Measurements from ENCODE around the gene NIPBL. TPM values are rescaled to one million over a fixed set of nuclear protein-coding genes. Genes with fewer than 3 reads are reported as not detected.

Gene NIPBL
- total and polyA plus RNA-seq, 5 donors from 2014 or later: 12.5 to 132 (median 17.4) TPM

- Histone ChIP-seq H3K27me3 (ENCODE audit: control insufficient read depth, insufficient read depth, low read length) (no peaks in the 10 kb centered on the region), H3K27ac (ENCODE audit: insufficient read depth, low read length, poor library complexity, severe bottlenecking) (no peak overlapping the region), H3K36me3 (ENCODE audit: control insufficient read depth, insufficient read depth, low read length) (peaks cover 4% of the 10 kb centered on the region), H3K9me3 (ENCODE audit: control insufficient read depth in 2 of 2, low read length in 2 of 2) (no peaks in the 10 kb centered on the region), H3K4me3 (ENCODE audit: low read depth, low read length) (peak overlapping the region; percentile 92), H3K4me1 (ENCODE audit: control insufficient read depth, insufficient read depth, low read length, poor library complexity, severe bottlenecking) (peaks cover 39% of the 10 kb centered on the region)
- Mint-ChIP-seq H3K9me3 (peaks cover 0 to 2% (median 0%) of the 10 kb centered on the region in 7 donors), H3K4me1 (peaks cover 33 to 58% (median 46%) of the 10 kb centered on the region in 4 donors), H3K27ac (peak overlapping the region in 1 of 3 donors; percentile 71), H3K36me3 (peaks cover 6% of the 10 kb centered on the region), H3K4me3 (peak overlapping the region; percentile 17 to 80 (median 42)), H3K27me3 (peaks cover 8% of the 10 kb centered on the region)
- ATAC-seq (ENCODE audit: low read depth in 2 of 2) (no peak), DNase-seq (no peak)
Observed at GRCh38 chr5:36880761-36881160, 4.2 kb downstream of the NIPBL start.

- peak overlapping the region in 3 of 4 donors; percentile 17 to 80 (median 59) for H3K4me3 Mint-ChIP-seq
- peaks cover 44% of the 10 kb centered on the region for H3K4me1 ChIP-seq (ENCODE audit: control insufficient read depth, insufficient read depth, low read length, poor library complexity, severe bottlenecking)
- H3K27ac ChIP-seq (ENCODE audit: insufficient read depth, low read length, poor library complexity, severe bottlenecking): no peak overlapping the region
- no peaks in the 10 kb centered on the region for H3K9me3 ChIP-seq (ENCODE audit: control insufficient read depth in 2 of 2, low read length in 2 of 2)
- peak overlapping the region; percentile 92 for H3K4me3 ChIP-seq (ENCODE audit: low read depth, low read length)
- no peaks in the 10 kb centered on the region for H3K9me3 Mint-ChIP-seq
- H3K36me3 ChIP-seq (ENCODE audit: control insufficient read depth, insufficient read depth, low read length): peaks cover 9% of the 10 kb centered on the region
- peak overlapping the region in 1 of 3 donors; percentile 71 for H3K27ac Mint-ChIP-seq
- ATAC-seq (ENCODE audit: low read depth in 2 of 2) (no peak), DNase-seq (no peak)
- H3K4me1 Mint-ChIP-seq: peaks cover 33 to 63% (median 49%) of the 10 kb centered on the region in 4 donors
- H3K27me3 Mint-ChIP-seq: peaks cover 4% of the 10 kb centered on the region
- H3K36me3 Mint-ChIP-seq: peaks cover 7% of the 10 kb centered on the region
- H3K27me3 ChIP-seq (ENCODE audit: control insufficient read depth, insufficient read depth, low read length): no peaks in the 10 kb centered on the region
Observed at GRCh38 chr5:36881304-36881703, 4.7 kb downstream of the NIPBL start.

DNA sequence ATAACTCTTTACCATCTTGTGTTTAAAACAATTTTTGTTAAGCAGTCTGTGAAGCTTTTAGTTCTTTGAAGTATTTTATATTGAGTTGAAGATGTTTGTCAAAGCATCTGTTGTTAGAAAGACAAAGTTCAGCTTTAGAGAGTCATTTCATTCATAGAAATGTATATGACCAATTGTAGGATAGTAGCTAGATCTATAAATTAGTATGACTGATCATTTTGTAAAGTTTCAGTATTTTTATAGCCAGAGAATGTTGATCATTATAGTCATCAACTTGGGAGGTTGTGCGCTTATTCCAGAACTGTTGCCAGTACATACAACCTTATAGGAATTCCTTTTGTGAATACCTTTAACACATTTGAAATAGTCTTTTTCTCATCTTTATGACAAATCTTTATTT lies 5.2 kb downstream of the NIPBL start:
- Histone ChIP-seq H3K36me3 (ENCODE audit: control insufficient read depth, insufficient read depth, low read length) (peaks cover 10% of the 10 kb centered on the region), H3K9me3 (ENCODE audit: control insufficient read depth in 2 of 2, low read length in 2 of 2) (no peaks in the 10 kb centered on the region), H3K4me3 (ENCODE audit: low read depth, low read length) (peak overlapping the region; percentile 92), H3K27ac (ENCODE audit: insufficient read depth, low read length, poor library complexity, severe bottlenecking) (no peak overlapping the region), H3K27me3 (ENCODE audit: control insufficient read depth, insufficient read depth, low read length) (no peaks in the 10 kb centered on the region), H3K4me1 (ENCODE audit: control insufficient read depth, insufficient read depth, low read length, poor library complexity, severe bottlenecking) (peaks cover 49% of the 10 kb centered on the region)
- H3K4me1 Mint-ChIP-seq: peaks cover 36 to 68% (median 53%) of the 10 kb centered on the region in 4 donors
- peak overlapping the region in 2 of 3 donors; percentile 18 to 27 for H3K27ac Mint-ChIP-seq
- H3K4me3 Mint-ChIP-seq: peak overlapping the region; percentile 4 to 59 (median 18)
- peaks cover 4% of the 10 kb centered on the region for H3K27me3 Mint-ChIP-seq
- no peak for DNase-seq
- peaks cover 7% of the 10 kb centered on the region for H3K36me3 Mint-ChIP-seq
- no peak for ATAC-seq (ENCODE audit: low read depth in 2 of 2)
- no peaks in the 10 kb centered on the region for H3K9me3 Mint-ChIP-seq

DNA sequence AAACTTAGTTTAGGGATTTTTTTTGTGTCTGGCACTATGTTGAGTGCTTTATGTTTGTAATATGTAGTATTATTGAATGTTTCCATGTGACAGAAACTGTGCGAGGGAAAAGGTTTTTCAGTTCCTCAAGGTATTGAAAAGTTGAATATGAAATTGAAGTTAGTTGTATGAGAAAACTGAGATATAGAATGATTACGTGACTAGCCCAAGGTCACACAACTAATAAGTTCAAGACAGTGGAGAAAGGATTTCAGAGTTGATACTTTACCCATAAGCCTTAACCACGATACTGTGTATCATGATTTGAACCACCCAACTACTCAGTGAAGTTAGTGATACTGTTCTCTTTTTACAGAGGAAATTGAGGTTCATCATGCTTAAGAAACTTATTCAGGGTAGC lies 5.7 kb downstream of the NIPBL start:
- H3K4me3 ChIP-seq (ENCODE audit: low read depth, low read length): peak overlapping the region; percentile 92
- Mint-ChIP-seq H3K27ac (peak overlapping the region in 2 of 3 donors; percentile 18 to 27), H3K36me3 (peaks cover 7% of the 10 kb centered on the region), H3K4me3 (peak overlapping the region; percentile 4 to 52 (median 18)), H3K9me3 (no peaks in the 10 kb centered on the region), H3K27me3 (peaks cover 4% of the 10 kb centered on the region), H3K4me1 (peaks cover 37 to 73% (median 56%) of the 10 kb centered on the region in 4 donors)
- peaks cover 54% of the 10 kb centered on the region for H3K4me1 ChIP-seq (ENCODE audit: control insufficient read depth, insufficient read depth, low read length, poor library complexity, severe bottlenecking)
- DNase-seq: peak in 1 of 3 donors; percentile 35
- H3K36me3 ChIP-seq (ENCODE audit: control insufficient read depth, insufficient read depth, low read length): peaks cover 10% of the 10 kb centered on the region
- ATAC-seq (ENCODE audit: low read depth in 2 of 2): peak; percentile 26 to 40
- H3K9me3 ChIP-seq (ENCODE audit: control insufficient read depth in 2 of 2, low read length in 2 of 2): no peaks in the 10 kb centered on the region
- H3K27ac ChIP-seq (ENCODE audit: insufficient read depth, low read length, poor library complexity, severe bottlenecking): no peak overlapping the region
- H3K27me3 ChIP-seq (ENCODE audit: control insufficient read depth, insufficient read depth, low read length): no peaks in the 10 kb centered on the region

DNA sequence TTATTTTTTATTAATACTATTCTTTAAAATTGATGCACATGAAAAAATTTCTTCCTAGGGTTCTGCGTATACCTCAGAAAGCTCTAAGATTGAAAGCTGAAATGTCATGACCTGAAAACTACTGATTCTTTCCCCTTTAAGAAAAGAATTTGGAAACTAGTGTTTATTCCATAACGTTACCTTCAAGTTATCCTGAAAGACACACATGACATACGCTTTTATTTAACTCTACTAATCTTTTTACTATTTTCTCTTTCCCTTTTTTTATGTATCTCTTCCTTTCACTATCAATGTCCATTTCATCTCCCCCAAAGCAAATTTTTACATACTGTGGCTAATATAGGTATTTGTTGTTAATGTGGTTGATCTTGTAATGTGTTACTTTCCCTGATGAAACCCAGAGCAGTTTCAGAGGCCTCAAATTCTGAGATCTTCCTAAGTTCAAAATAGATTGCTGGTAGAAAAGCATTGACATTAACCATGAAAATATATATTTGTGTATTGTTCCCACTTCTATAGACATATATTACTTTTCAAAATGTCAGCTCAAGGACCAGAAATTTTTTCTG lies 7.4 kb downstream of the NIPBL start:
- no peak for ATAC-seq (ENCODE audit: low read depth in 2 of 2)
- H3K36me3 Mint-ChIP-seq: peaks cover 18% of the 10 kb centered on the region
- no peaks in the 10 kb centered on the region for H3K27me3 Mint-ChIP-seq
- no peaks in the 10 kb centered on the region for H3K27me3 ChIP-seq (ENCODE audit: control insufficient read depth, insufficient read depth, low read length)
- H3K9me3 ChIP-seq (ENCODE audit: control insufficient read depth in 2 of 2, low read length in 2 of 2): no peaks in the 10 kb centered on the region
- H3K4me1 Mint-ChIP-seq: peaks cover 38 to 79% (median 64%) of the 10 kb centered on the region in 4 donors
- no peak for DNase-seq
- H3K36me3 ChIP-seq (ENCODE audit: control insufficient read depth, insufficient read depth, low read length): peaks cover 10% of the 10 kb centered on the region
- no peak overlapping the region for H3K27ac ChIP-seq (ENCODE audit: insufficient read depth, low read length, poor library complexity, severe bottlenecking)
- no peak overlapping the region for H3K4me3 ChIP-seq (ENCODE audit: low read depth, low read length)
- no peaks in the 10 kb centered on the region for H3K9me3 Mint-ChIP-seq
- H3K4me3 Mint-ChIP-seq: peak overlapping the region; percentile 11 to 68 (median 53)
- peak overlapping the region in 2 of 3 donors; percentile 4 to 11 for H3K27ac Mint-ChIP-seq
- H3K4me1 ChIP-seq (ENCODE audit: control insufficient read depth, insufficient read depth, low read length, poor library complexity, severe bottlenecking): peaks cover 63% of the 10 kb centered on the region

DNA sequence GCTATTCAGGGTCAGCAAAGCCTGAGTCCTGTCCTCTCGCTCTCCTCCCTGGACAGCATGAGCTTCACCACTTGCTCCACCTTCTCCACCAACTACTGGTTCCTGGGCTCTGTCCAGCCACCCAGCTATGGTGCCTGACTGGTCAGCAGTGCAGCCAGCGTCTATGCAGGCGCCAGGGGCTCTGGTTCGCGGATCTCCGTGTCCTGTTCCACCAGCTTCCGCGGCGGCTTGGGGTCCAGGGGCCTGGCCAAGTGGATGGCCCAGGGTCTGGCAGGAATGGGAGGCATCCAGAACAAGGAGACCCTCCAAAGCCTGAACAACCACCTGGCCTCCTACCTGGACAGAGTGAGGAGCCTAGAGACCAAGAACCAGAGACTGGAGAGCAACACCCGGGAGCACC lies 8.6 kb downstream of the NIPBL start:
- Mint-ChIP-seq H3K27ac (peak overlapping the region in 1 of 3 donors; percentile 77), H3K27me3 (no peaks in the 10 kb centered on the region), H3K36me3 (peaks cover 18% of the 10 kb centered on the region), H3K4me3 (no peak overlapping the region), H3K4me1 (peaks cover 44 to 78% (median 66%) of the 10 kb centered on the region in 4 donors), H3K9me3 (no peaks in the 10 kb centered on the region)
- ATAC-seq (ENCODE audit: low read depth in 2 of 2) (no peak), DNase-seq (no peak)
- Histone ChIP-seq H3K36me3 (ENCODE audit: control insufficient read depth, insufficient read depth, low read length) (peaks cover 10% of the 10 kb centered on the region), H3K27ac (ENCODE audit: insufficient read depth, low read length, poor library complexity, severe bottlenecking) (no peak overlapping the region), H3K9me3 (ENCODE audit: control insufficient read depth in 2 of 2, low read length in 2 of 2) (no peaks in the 10 kb centered on the region), H3K27me3 (ENCODE audit: control insufficient read depth, insufficient read depth, low read length) (no peaks in the 10 kb centered on the region), H3K4me1 (ENCODE audit: control insufficient read depth, insufficient read depth, low read length, poor library complexity, severe bottlenecking) (peaks cover 55% of the 10 kb centered on the region), H3K4me3 (ENCODE audit: low read depth, low read length) (no peak overlapping the region)

DNA sequence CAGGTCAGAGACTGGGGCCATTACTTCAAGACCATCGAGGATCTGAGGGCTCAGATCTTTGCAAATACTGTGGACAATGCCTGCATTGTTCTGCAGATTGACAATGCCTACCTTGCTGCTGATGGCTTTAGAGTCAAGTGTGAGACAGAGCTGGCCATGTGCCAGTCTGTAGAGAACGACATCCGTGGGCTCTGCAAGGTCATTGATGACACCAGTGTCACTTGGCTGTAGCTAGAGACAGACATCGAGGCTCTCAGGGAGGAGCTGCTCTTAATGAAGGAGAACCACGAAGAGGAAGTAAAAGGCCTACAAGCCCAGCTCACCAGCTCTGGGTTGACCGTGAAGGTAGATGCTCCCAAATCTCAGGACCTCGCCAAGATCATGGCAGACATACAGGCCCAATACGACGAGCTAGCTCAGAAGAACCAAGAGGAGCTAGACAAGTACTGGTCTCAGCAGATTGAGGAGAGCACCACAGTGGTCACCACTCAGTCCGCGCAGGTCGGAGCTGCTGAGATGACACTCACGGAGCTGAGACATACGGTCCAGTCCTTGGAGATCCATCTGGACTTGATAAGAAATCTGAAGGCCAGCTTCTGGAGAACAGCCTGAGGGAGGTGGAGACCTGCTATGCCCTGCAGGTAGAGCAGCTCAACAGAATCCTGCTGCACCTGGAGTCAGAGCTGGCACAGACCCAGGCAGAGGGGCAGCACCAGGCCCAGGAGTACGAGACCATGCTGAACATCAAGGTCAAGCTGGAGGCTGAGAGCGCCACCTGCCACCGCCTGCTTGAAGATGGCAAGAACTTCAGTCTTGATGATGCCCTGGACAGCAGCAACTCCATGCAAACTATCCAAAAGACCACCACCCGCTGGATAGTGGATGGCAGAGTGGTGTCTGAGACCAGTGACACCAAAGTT lies 9.3 kb downstream of the NIPBL start:
- Histone ChIP-seq H3K4me1 (ENCODE audit: control insufficient read depth, insufficient read depth, low read length, poor library complexity, severe bottlenecking) (peaks cover 48% of the 10 kb centered on the region), H3K36me3 (ENCODE audit: control insufficient read depth, insufficient read depth, low read length) (peaks cover 10% of the 10 kb centered on the region), H3K4me3 (ENCODE audit: low read depth, low read length) (no peak overlapping the region), H3K27me3 (ENCODE audit: control insufficient read depth, insufficient read depth, low read length) (no peaks in the 10 kb centered on the region), H3K27ac (ENCODE audit: insufficient read depth, low read length, poor library complexity, severe bottlenecking) (no peak overlapping the region), H3K9me3 (ENCODE audit: control insufficient read depth in 2 of 2, low read length in 2 of 2) (no peaks in the 10 kb centered on the region)
- Mint-ChIP-seq H3K27ac (peak overlapping the region in 2 of 3 donors; percentile 63 to 77), H3K4me1 (peaks cover 41 to 75% (median 64%) of the 10 kb centered on the region in 4 donors), H3K4me3 (peak overlapping the region in 1 of 4 donors; percentile 56), H3K36me3 (peaks cover 18% of the 10 kb centered on the region), H3K27me3 (no peaks in the 10 kb centered on the region), H3K9me3 (no peaks in the 10 kb centered on the region)
- DNase-seq: no peak
- ATAC-seq (ENCODE audit: low read depth in 2 of 2): no peak
